ELR (cell line): ENCODE measurements around the gene MUC5B.
A peak's percentile ranks its signal among the peaks of the same experiment; 100 is the strongest.
"Not testable (repeated sequence)": the region's sequence is repeated elsewhere in the genome, so short reads cannot be mapped to it uniquely, and the experiment has no call there.

ENCODE experiments used
- DNase-seq: peaks from one replicate; pipeline ENCODE4 v3.0.0-alpha.2; 2015; ENCODE audit warnings: low read depth

Gene MUC5B

GRCh38 chr11:1251236-1251770, 28.4 kb downstream of the MUC5B start:
- no peak for DNase-seq

GRCh38 chr11:1252371-1253102, 29.7 kb downstream of the MUC5B start:
- DNase-seq: no peak

- DNase-seq: no peak
Observed at GRCh38 chr11:1253103-1253485, 30.2 kb downstream of the MUC5B start.

GRCh38 chr11:1254086-1254648, 31.3 kb downstream of the MUC5B start:
- no peak for DNase-seq

GRCh38 chr11:1254733-1255132, 31.9 kb downstream of the MUC5B start:
- DNase-seq: no peak

- DNase-seq: no peak
Observed at GRCh38 chr11:1255151-1255550, 32.3 kb downstream of the MUC5B start.

- DNase-seq: no peak
Observed at GRCh38 chr11:1256257-1257045, 33.6 kb downstream of the MUC5B start.

- DNase-seq: no peak
Observed at GRCh38 chr11:1257366-1257765, 34.5 kb downstream of the MUC5B start.

GRCh38 chr11:1257916-1258315, 35.0 kb downstream of the MUC5B start:
- no peak for DNase-seq

GRCh38 chr11:1258401-1259075, 35.7 kb downstream of the MUC5B start:
- peak; percentile 27 for DNase-seq

- DNase-seq: no peak
Observed at GRCh38 chr11:1259076-1259461, 36.2 kb downstream of the MUC5B start.

GRCh38 chr11:1259561-1259960, 36.7 kb downstream of the MUC5B start:
- no peak for DNase-seq

GRCh38 chr11:1260023-1260501, 37.2 kb downstream of the MUC5B start:
- DNase-seq: peak; percentile 33

- no peak for DNase-seq
Observed at GRCh38 chr11:1260620-1261019, 37.8 kb downstream of the MUC5B start.

GRCh38 chr11:1261241-1262071, 38.6 kb downstream of the MUC5B start:
- no peak for DNase-seq

- DNase-seq: peak; percentile 90
Observed at GRCh38 chr11:1262172-1263006, 39.5 kb downstream of the MUC5B start.

- peak; percentile 2 for DNase-seq
Observed at GRCh38 chr11:1263010-1263409, 40.1 kb downstream of the MUC5B start.

- DNase-seq: peak; percentile 77
Observed at GRCh38 chr11:1264444-1264843, 41.6 kb downstream of the MUC5B start.

GRCh38 chr11:1265480-1265879, 42.6 kb downstream of the MUC5B start:
- DNase-seq: not testable (repeated sequence)

- not testable (repeated sequence) for DNase-seq
Observed at GRCh38 chr11:1266976-1267375, 44.1 kb downstream of the MUC5B start.
